Psoas muscle (tissue), 8 donors: Measurements from ENCODE around the gene CDK19. TPM values are rescaled to one million over a fixed set of nuclear protein-coding genes. Genes with fewer than 3 reads are reported as not detected.

Experiments used
- ATAC-seq, 4 donors: fragments of 200-7000 bp; cut with Tn5 transposase; one replicate each; pipeline ENCODE4 v1.9.1; 2020; ENCODE audit warnings: moderate library complexity in 3 of 4, mild to moderate bottlenecking in 2 of 4
- DNase-seq, 2 donors: peaks; one replicate each; pipeline ENCODE4 v3.0.0-alpha.2; 2020
- H3K27ac ChIP-seq: fragments of 200-600 bp; one replicate; pipeline ENCODE4 v1.8.0; 2022
- H3K27me3 ChIP-seq, 3 donors: fragments of 200-600 bp in 1 of 3; one replicate each; pipeline versions ENCODE4 v1.6.1 to v1.8.0; 2013 to 2022; ENCODE audit warnings: low read length in 2 of 3, mild to moderate bottlenecking in 2 of 3, moderate library complexity in 1 of 3; ENCODE audit not compliant: insufficient read depth in 3 of 3
- H3K36me3 ChIP-seq, 2 donors: fragments of 200-600 bp in 1 of 2; one replicate each; pipeline versions ENCODE4 v1.6.1 to v1.8.0; 2013 to 2022; ENCODE audit warnings: low read depth in 1 of 2, mild to moderate bottlenecking in 1 of 2, moderate library complexity in 1 of 2; ENCODE audit not compliant: insufficient read depth in 1 of 2
- H3K4me1 ChIP-seq: fragments of 200-600 bp; one replicate; pipeline ENCODE4 v1.8.0; 2022
- H3K4me3 ChIP-seq: fragments of 200-600 bp; one replicate; pipeline ENCODE4 v1.8.0; 2022; ENCODE audit warnings: mild to moderate bottlenecking
- H3K9me3 ChIP-seq: fragments of 200-600 bp; one replicate; pipeline ENCODE4 v1.8.0; 2022
- WGBS, 3 donors: extraction: QIAGEN DNeasy Blood & Tissue Kit; methylation state at CpG; one replicate each; pipeline versions ENCODE4 v1.1.6 to v1.1.7; 2013; 5-methylcytosine and 5-hydroxymethylcytosine counted together
- intact Hi-C, 2 donors: fragments of 100-400 bp; cut with DNase I; formaldehyde crosslinking; loops; one replicate each; pipeline versions ENCODE4 v1.11.0 to v1.14.2; 2022
- polyA plus RNA-seq, 3 donors: library from polyadenylated mRNA; stranded (reverse); fragments of 200-250 nt; gene quantifications; one replicate each; pipeline ENCODE4 v1.2.3, GENCODE V29; 2013
- total RNA-seq, 4 donors: library from RNA; stranded (reverse); fragmentation: NEBNext Ultra II Directional in 2 of 4; extraction: Animal tissue kit (Norgen Biotek cat#: 25700) in 2 of 4; gene quantifications; one replicate each; pipeline versions ENCODE4 v1.2.1 to v1.2.4, GENCODE V29; 2021 to 2023
- TF ChIP-seq, protein P1 (sequence below): fragments of 200-600 bp; IDR thresholded peaks from one replicate; pipeline ENCODE4 v1.8.0; 2022; ENCODE audit warnings: antibody characterized with exemption
- donor health status: healthy with polysubstance abuse.
- donor health status: DM: no; HTN: no; CAD: no; lungs with moderate emphysema.
- donor health status: Bipolar disorder and iron deficiency.
- donor health status: healthy.
- donor health status: DM: yes; HTN: yes; CAD: no.
- donor health status: DM: no; HTN: no; CAD: no.
- donor health status: DM: no; HTN: no; CAD: no.
- donor health status: DM: yes; HTN: yes; CAD: no.

CDK19 gene
- total and polyA plus RNA-seq, 7 donors: 2.2 to 11.6 (median 5.5) TPM

DNA sequence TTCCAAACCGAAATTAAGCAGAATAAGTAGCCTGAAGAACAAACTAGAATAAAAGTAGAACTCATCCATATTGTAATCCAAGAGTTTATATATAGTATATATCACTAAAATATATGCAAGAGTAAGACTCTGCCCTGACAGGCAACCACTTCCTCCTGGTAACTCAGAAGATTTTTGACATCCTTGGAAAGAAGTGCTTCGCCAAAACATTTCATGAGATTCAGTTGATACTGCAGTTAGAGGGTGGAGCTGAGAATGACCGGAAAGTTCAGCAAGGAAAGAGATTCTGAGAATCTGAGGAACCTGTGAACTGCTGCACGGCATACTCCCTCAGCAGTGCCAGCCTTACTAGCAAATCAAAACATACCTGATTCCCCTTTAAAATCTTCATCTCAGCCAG lies 79.6 kb downstream of the CDK19 start:
- H3K27me3 ChIP-seq: no peaks in the 10 kb centered on the region
- no peaks in the 10 kb centered on the region for H3K9me3 ChIP-seq
- no peak for DNase-seq
- no peaks in the 10 kb centered on the region for H3K36me3 ChIP-seq
- H3K27ac ChIP-seq: no peak overlapping the region
- 95 to 97% (median 96%) methylated on average over 4 of the region's 4 CpGs for WGBS, 3 donors
- no peak for ATAC-seq
- no peak overlapping the region for H3K4me3 ChIP-seq
- TF ChIP-seq, protein P1, sequence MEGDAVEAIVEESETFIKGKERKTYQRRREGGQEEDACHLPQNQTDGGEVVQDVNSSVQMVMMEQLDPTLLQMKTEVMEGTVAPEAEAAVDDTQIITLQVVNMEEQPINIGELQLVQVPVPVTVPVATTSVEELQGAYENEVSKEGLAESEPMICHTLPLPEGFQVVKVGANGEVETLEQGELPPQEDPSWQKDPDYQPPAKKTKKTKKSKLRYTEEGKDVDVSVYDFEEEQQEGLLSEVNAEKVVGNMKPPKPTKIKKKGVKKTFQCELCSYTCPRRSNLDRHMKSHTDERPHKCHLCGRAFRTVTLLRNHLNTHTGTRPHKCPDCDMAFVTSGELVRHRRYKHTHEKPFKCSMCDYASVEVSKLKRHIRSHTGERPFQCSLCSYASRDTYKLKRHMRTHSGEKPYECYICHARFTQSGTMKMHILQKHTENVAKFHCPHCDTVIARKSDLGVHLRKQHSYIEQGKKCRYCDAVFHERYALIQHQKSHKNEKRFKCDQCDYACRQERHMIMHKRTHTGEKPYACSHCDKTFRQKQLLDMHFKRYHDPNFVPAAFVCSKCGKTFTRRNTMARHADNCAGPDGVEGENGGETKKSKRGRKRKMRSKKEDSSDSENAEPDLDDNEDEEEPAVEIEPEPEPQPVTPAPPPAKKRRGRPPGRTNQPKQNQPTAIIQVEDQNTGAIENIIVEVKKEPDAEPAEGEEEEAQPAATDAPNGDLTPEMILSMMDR: no peak
- intact Hi-C loops: no loop called here
- H3K4me1 ChIP-seq: no peaks in the 10 kb centered on the region

DNA sequence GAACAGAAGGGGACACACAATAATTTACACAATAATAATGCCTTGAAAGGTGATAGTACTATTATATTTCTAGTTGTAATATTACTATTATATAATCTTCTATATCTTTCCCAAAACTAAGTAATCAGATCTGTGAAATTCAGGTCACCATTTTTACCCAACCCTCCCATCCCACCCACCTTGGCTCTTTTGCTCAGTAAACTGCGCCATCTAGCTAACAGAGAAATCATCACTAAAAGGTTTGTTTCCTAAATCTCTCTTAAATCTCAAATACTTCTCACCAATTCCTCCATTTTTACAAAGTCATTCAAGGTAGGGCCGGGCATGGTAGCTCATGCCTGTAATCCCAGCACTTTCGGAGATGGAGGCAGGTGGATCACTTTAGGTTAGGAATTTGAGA lies 83.4 kb downstream of the CDK19 start:
- 96 to 100% (median 98%) methylated on average over 3 of the region's 3 CpGs for WGBS, 3 donors
- TF ChIP-seq, protein P1: no peak
- Histone ChIP-seq H3K9me3 (no peaks in the 10 kb centered on the region), H3K4me1 (no peaks in the 10 kb centered on the region), H3K4me3 (no peak overlapping the region), H3K36me3 (no peaks in the 10 kb centered on the region), H3K27ac (no peak overlapping the region), H3K27me3 (no peaks in the 10 kb centered on the region)
- DNase-seq: no peak
- no peak for ATAC-seq
- intact Hi-C loops: no loop called here

DNA sequence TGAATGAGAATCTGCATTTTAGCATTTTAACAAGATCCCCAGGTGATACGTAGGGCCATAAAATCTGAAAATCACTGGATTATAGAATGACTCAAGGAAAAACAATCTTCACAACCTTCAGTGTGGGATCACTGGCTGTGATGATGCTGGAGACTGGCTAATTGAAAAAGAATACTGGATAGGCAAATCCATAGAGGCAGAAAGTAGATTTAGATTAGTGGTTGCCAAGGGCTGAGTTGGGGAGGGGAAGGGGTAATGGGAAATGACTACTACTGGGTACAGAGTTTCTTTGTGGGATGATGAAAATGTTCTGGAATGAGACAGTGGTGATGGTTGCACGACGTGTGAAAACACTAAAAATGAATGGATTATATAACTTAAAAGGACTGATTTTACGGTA lies 84.1 kb downstream of the CDK19 start:
- H3K4me1 ChIP-seq: no peaks in the 10 kb centered on the region
- ATAC-seq: no peak
- TF ChIP-seq, protein P1: no peak
- H3K27me3 ChIP-seq: no peaks in the 10 kb centered on the region
- intact Hi-C loops: no loop called here
- 96 to 98% (median 96%) methylated on average over 4 of the region's 4 CpGs for WGBS, 3 donors
- no peaks in the 10 kb centered on the region for H3K9me3 ChIP-seq
- no peaks in the 10 kb centered on the region for H3K36me3 ChIP-seq
- H3K27ac ChIP-seq: no peak overlapping the region
- no peak overlapping the region for H3K4me3 ChIP-seq
- DNase-seq: no peak

DNA sequence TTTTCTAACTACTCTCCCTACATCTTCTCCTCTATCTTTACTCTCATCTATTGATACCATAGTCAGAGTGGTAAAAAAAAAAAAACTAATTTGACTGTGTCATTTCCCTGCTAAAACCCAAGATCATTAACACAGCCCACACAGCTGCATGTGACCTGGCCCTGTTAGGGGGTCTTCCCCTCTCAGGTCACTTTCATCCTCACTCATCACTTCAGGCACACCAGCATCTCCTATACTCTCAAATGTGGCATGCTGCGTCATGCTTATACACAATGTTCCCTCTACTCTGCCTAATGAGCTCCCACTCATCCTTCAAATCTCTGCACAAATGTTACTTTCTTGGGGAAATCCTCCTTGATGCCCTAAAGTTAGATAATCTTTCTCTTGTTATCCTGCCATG lies 86.8 kb downstream of the CDK19 start:
- ATAC-seq: no peak
- no peak for DNase-seq
- Histone ChIP-seq H3K27ac (no peak overlapping the region), H3K27me3 (no peaks in the 10 kb centered on the region), H3K9me3 (no peaks in the 10 kb centered on the region), H3K36me3 (no peaks in the 10 kb centered on the region), H3K4me3 (no peak overlapping the region), H3K4me1 (no peaks in the 10 kb centered on the region)
- intact Hi-C loops: no loop called here
- TF ChIP-seq, protein P1: no peak
- WGBS, 3 donors: 87 to 100% (median 95%) methylated on average over 1 of the region's 1 CpG

DNA sequence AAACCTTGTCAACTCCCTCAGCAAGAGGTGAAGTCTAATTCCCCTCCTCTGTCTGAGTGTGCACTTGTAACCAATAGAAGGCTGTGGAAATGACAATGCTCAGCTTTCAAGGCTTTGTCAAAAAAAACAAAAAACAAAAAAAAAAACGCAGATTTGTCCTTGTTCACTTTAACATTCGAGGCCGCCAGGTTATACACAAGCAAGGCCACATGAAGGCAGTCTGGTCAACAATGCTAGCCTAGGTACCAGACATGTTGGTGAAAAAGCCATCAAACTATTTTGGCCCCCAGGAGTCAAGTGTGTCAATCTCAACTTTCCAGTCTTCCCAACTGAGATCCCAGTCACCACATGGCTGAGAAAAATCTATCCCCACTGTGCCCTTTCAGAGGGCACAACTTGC lies 92.3 kb downstream of the CDK19 start:
- Histone ChIP-seq H3K4me1 (no peaks in the 10 kb centered on the region), H3K36me3 (no peaks in the 10 kb centered on the region), H3K9me3 (no peaks in the 10 kb centered on the region), H3K27me3 (no peaks in the 10 kb centered on the region), H3K27ac (no peak overlapping the region), H3K4me3 (no peak overlapping the region)
- DNase-seq (no peak), ATAC-seq (no peak)
- intact Hi-C loops: no loop called here
- TF ChIP-seq, protein P1: no peak
- 90 to 94% (median 90%) methylated on average over 3 of the region's 3 CpGs for WGBS, 3 donors
